ENCODE results near the gene PDE6B. TPM values are rescaled to one million over a fixed set of nuclear protein-coding genes. Genes with fewer than 3 reads are reported as not detected.

The PDE6B gene
- total and polyA plus RNA-seq, 2 of the 13 experiments (the other 11 are each of a cell fraction or from before 2014, with no cell fraction given) = 0.38 to 0.40 TPM

DNA sequence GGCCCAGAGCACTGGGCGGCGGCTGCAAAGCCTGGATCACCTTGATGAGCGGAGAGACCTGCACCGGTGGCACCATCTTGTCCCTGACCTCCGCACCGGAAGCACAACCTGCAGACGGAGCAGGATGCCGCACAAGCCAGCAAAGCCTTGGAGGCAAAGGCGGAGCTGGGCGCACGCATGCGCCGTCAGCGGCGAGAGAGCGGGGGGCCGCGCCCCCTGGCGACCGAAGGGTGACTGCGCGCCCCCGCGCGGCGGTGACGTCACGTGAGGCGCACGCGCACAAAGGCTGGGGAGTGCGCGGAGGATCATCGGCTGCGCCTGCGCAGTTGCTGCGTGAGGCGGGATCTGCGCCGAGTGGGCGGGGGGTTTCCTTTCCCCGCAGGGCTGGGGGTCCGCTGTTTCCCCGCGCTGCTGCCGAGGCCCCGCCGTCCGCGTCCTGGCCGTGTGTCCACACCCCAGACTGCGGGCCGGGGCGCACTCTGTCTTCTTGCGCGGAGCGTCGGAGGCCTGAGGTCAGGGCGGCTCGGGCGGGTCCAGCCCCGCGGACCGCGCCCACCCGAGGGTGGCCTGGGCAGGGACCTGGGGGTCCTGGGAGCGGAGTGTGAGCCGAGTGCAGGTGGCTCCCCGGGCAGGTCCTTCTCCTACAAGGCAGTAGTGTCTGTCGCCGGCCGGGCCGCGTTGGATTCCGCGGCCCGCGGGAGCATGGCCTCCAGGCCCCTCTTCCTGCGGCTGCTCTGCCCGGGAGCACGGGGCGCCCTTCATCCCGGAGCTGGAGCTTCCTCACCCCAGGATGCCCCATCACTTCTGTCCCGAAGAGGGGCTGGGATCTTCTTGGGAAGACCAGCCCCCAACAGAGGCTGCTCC is 49.0 kb downstream of the PDE6B start, which contains the start of the genes ATP5ME and MYL5 (continued):
- TF ChIP-seq AHR (CRISPR knock-in tag; IDR thresholded peaks at IDR 0.05) (peak; percentile 43; the same call in 1 of the 2 replicates), ZFP36L1 (CRISPR knock-in tag; IDR thresholded peaks at IDR 0.05) (0 out of 2 replicates have a peak, but pooled peaks have one; percentile 58), HNRNPK (IDR thresholded peaks at IDR 0.05; ENCODE audit: low read depth, low read length, poor library complexity, severe bottlenecking) (peak; percentile 39), ETV5 (CRISPR knock-in tag; IDR thresholded peaks at IDR 0.05; ENCODE audit: borderline replicate concordance) (peak; percentile 79), ZNF329 (CRISPR knock-in tag; IDR thresholded peaks at IDR 0.05; ENCODE audit: low read depth) (peak; percentile 38; the same call in 1 of the 2 replicates), RBM39 (IDR thresholded peaks at IDR 0.05; ENCODE audit: low read depth, low read length, poor library complexity, severe bottlenecking) (peak; percentile 8), ZNF34 (CRISPR knock-in tag; IDR thresholded peaks at IDR 0.05; ENCODE audit: borderline replicate concordance) (no peak), ZMYM4 (CRISPR knock-in tag; IDR thresholded peaks at IDR 0.05) (peak; percentile 54; the same call in 1 of the 2 replicates), GATAD2A (CRISPR knock-in tag; IDR thresholded peaks at IDR 0.05) (no peak; the same call in 1 of the 2 replicates)
- TF ChIP-seq, protein P1, sequence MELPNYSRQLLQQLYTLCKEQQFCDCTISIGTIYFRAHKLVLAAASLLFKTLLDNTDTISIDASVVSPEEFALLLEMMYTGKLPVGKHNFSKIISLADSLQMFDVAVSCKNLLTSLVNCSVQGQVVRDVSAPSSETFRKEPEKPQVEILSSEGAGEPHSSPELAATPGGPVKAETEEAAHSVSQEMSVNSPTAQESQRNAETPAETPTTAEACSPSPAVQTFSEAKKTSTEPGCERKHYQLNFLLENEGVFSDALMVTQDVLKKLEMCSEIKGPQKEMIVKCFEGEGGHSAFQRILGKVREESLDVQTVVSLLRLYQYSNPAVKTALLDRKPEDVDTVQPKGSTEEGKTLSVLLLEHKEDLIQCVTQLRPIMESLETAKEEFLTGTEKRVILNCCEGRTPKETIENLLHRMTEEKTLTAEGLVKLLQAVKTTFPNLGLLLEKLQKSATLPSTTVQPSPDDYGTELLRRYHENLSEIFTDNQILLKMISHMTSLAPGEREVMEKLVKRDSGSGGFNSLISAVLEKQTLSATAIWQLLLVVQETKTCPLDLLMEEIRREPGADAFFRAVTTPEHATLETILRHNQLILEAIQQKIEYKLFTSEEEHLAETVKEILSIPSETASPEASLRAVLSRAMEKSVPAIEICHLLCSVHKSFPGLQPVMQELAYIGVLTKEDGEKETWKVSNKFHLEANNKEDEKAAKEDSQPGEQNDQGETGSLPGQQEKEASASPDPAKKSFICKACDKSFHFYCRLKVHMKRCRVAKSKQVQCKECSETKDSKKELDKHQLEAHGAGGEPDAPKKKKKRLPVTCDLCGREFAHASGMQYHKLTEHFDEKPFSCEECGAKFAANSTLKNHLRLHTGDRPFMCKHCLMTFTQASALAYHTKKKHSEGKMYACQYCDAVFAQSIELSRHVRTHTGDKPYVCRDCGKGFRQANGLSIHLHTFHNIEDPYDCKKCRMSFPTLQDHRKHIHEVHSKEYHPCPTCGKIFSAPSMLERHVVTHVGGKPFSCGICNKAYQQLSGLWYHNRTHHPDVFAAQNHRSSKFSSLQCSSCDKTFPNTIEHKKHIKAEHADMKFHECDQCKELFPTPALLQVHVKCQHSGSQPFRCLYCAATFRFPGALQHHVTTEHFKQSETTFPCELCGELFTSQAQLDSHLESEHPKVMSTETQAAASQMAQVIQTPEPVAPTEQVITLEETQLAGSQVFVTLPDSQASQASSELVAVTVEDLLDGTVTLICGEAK (IDR thresholded peaks at IDR 0.05) = no peak
- TF ChIP-seq, protein P1 (CRISPR knock-in tag; IDR thresholded peaks at IDR 0.05) = 0 out of 2 replicates have a peak, but pooled peaks have one; percentile 33
- TF ChIP-seq, protein P2, sequence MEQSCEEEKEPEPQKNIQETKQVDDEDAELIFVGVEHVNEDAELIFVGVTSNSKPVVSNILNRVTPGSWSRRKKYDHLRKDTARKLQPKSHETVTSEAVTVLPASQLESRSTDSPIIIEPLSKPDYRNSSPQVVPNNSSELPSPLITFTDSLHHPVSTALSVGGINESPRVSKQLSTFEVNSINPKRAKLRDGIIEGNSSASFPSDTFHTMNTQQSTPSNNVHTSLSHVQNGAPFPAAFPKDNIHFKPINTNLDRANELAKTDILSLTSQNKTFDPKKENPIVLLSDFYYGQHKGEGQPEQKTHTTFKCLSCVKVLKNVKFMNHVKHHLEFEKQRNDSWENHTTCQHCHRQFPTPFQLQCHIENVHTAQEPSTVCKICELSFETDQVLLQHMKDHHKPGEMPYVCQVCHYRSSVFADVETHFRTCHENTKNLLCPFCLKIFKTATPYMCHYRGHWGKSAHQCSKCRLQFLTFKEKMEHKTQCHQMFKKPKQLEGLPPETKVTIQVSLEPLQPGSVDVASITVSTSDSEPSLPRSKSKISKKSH (CRISPR knock-in tag; IDR thresholded peaks at IDR 0.05; ENCODE audit: borderline replicate concordance) = peak; percentile 87; the same call in 1 of the 2 replicates
- TF ChIP-seq, protein P3, sequence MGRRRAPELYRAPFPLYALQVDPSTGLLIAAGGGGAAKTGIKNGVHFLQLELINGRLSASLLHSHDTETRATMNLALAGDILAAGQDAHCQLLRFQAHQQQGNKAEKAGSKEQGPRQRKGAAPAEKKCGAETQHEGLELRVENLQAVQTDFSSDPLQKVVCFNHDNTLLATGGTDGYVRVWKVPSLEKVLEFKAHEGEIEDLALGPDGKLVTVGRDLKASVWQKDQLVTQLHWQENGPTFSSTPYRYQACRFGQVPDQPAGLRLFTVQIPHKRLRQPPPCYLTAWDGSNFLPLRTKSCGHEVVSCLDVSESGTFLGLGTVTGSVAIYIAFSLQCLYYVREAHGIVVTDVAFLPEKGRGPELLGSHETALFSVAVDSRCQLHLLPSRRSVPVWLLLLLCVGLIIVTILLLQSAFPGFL (CRISPR knock-in tag; IDR thresholded peaks at IDR 0.05) = 0 out of 2 replicates have a peak, but pooled peaks have one; percentile 14
- TF ChIP-seq, protein P4, sequence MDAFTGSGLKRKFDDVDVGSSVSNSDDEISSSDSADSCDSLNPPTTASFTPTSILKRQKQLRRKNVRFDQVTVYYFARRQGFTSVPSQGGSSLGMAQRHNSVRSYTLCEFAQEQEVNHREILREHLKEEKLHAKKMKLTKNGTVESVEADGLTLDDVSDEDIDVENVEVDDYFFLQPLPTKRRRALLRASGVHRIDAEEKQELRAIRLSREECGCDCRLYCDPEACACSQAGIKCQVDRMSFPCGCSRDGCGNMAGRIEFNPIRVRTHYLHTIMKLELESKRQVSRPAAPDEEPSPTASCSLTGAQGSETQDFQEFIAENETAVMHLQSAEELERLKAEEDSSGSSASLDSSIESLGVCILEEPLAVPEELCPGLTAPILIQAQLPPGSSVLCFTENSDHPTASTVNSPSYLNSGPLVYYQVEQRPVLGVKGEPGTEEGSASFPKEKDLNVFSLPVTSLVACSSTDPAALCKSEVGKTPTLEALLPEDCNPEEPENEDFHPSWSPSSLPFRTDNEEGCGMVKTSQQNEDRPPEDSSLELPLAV (CRISPR knock-in tag; conservative IDR thresholded peaks at IDR 0.05; ENCODE audit: low read depth) = no peak
